OCI-LY1 (cell line): ENCODE results near the gene PIGB.

Experiments used
- EZH2 ChIP-seq: fragments of 200-600 bp; sonication (generic), shearing (Covaris generic); IDR thresholded peaks from 2 replicates; pipeline ENCODE4 v1.8.0; 2017; ENCODE audit warnings: borderline replicate concordance, mixed run types, mild to moderate bottlenecking, antibody characterized with exemption, low read length, moderate library complexity, mixed read lengths
- TF ChIP-seq, protein P1 (sequence below): fragments of 200-600 bp; sonication (generic), shearing (Covaris generic); IDR thresholded peaks from 2 replicates; pipeline ENCODE4 v1.5.1; 2017; ENCODE audit warnings: mild to moderate bottlenecking, antibody characterized with exemption, low read length, moderate library complexity, mixed read lengths

DNA sequence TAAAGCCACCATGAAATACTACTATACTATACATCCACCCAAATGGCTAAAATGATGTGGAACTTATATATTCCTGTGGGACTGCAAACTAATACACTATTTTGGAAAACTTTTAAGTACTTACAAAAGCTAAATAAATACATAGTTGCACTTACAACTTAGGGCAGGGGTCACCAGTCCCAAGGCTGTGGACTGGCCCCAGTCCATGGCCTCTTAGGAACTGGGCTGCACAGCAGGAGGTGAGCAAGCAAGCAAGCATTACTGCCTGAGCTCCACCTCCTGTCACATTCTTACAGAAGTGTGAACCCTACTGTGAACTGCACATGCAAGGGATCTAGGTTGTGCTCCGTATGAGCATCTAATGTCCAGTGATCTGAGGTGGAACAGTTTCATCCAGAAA lies 18.1 kb downstream of the PIGB start:
- TF ChIP-seq, protein P1, sequence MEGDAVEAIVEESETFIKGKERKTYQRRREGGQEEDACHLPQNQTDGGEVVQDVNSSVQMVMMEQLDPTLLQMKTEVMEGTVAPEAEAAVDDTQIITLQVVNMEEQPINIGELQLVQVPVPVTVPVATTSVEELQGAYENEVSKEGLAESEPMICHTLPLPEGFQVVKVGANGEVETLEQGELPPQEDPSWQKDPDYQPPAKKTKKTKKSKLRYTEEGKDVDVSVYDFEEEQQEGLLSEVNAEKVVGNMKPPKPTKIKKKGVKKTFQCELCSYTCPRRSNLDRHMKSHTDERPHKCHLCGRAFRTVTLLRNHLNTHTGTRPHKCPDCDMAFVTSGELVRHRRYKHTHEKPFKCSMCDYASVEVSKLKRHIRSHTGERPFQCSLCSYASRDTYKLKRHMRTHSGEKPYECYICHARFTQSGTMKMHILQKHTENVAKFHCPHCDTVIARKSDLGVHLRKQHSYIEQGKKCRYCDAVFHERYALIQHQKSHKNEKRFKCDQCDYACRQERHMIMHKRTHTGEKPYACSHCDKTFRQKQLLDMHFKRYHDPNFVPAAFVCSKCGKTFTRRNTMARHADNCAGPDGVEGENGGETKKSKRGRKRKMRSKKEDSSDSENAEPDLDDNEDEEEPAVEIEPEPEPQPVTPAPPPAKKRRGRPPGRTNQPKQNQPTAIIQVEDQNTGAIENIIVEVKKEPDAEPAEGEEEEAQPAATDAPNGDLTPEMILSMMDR, result no peak
- TF ChIP-seq EZH2, result no peak
